GM06990 (cell line): ENCODE data around the gene RPTOR.

Experiments used
- DNase-seq: peaks from one replicate; pipeline ENCODE4 v3.0.0-alpha.2; 2011; ENCODE audit not compliant: insufficient read length; ENCODE audit errors: extremely low read depth
- H3K27me3 ChIP-seq: replicated peaks from 2 replicates; pipeline ENCODE4 v1.6.0; 2011; ENCODE audit warnings: low read length; ENCODE audit not compliant: control insufficient read depth, insufficient read depth
- H3K36me3 ChIP-seq: 2 replicates; pipeline ENCODE4 v1.5.1; 2011; ENCODE audit warnings: low read length; ENCODE audit not compliant: control insufficient read depth, insufficient read depth
- H3K4me3 ChIP-seq: replicated peaks from 2 replicates; pipeline ENCODE4 v1.5.1; 2011; ENCODE audit warnings: low read depth, mild to moderate bottlenecking, control low read depth, low read length
- TF ChIP-seq, protein P1 (sequence below): IDR thresholded peaks from 2 replicates; pipeline ENCODE4 v1.5.1; 2011; ENCODE audit warnings: low read length, control low read depth, mild to moderate bottlenecking, inconsistent platforms; ENCODE audit not compliant: insufficient read depth, poor library complexity, severe bottlenecking

The RPTOR gene

GRCh38 chr17:80679816-80680215 is 135.2 kb downstream of the RPTOR start:
- no peak for DNase-seq

GRCh38 chr17:80681215-80681614 is 136.6 kb downstream of the RPTOR start:
- TF ChIP-seq, protein P1, sequence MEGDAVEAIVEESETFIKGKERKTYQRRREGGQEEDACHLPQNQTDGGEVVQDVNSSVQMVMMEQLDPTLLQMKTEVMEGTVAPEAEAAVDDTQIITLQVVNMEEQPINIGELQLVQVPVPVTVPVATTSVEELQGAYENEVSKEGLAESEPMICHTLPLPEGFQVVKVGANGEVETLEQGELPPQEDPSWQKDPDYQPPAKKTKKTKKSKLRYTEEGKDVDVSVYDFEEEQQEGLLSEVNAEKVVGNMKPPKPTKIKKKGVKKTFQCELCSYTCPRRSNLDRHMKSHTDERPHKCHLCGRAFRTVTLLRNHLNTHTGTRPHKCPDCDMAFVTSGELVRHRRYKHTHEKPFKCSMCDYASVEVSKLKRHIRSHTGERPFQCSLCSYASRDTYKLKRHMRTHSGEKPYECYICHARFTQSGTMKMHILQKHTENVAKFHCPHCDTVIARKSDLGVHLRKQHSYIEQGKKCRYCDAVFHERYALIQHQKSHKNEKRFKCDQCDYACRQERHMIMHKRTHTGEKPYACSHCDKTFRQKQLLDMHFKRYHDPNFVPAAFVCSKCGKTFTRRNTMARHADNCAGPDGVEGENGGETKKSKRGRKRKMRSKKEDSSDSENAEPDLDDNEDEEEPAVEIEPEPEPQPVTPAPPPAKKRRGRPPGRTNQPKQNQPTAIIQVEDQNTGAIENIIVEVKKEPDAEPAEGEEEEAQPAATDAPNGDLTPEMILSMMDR, result no peak
- DNase-seq, result no peak
- Histone ChIP-seq H3K27me3 (no peaks in the 10 kb centered on the region), H3K36me3 (no peaks in the 10 kb centered on the region; the same call in 1 of the 2 replicates), H3K4me3 (no peak overlapping the region)

More at GRCh38 chr17:80679816-80680215, 135.2 kb downstream of the RPTOR start:
- TF ChIP-seq, protein P1, result no peak
- H3K27me3 ChIP-seq, result no peaks in the 10 kb centered on the region
- H3K36me3 ChIP-seq, result no peaks in the 10 kb centered on the region
- H3K4me3 ChIP-seq, result no peak overlapping the region

- Histone ChIP-seq H3K27me3 (no peaks in the 10 kb centered on the region), H3K36me3 (no peaks in the 10 kb centered on the region; the same call in 1 of the 2 replicates), H3K4me3 (no peak overlapping the region)
- TF ChIP-seq, protein P1, result no peak
- no peak for DNase-seq
These were observed 137.7 kb downstream of the RPTOR start for GRCh38 chr17:80682372-80682771.

DNA sequence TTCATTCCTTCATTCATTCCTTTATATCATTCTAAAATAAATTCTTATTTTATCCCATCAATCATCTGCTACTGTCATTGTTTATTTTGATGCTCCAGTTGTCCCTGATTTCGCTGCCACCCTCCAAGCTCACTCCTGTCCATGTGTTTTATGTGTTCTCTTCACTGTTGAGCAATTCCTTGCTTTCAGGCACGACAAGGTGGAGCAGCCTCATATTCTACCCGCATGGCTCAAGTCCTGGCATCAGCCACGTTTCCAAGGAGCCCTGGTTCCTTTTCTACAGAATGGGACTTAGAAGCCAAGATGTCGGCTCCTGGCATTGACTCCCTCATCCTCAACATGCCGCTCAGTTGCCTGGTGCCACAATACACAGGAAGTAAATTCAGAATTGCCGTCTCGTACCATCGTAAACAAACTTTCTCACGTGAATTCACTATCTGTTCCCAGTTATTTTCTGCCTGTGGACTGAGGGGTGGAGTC is 139.0 kb downstream of the RPTOR start:
- DNase-seq, result no peak
- H3K27me3 ChIP-seq, result no peaks in the 10 kb centered on the region
- H3K4me3 ChIP-seq, result no peak overlapping the region
- TF ChIP-seq, protein P1, result no peak
- no peaks in the 10 kb centered on the region; the same call in 1 of the 2 replicates for H3K36me3 ChIP-seq

GRCh38 chr17:80687839-80688238 is 143.2 kb downstream of the RPTOR start:
- no peaks in the 10 kb centered on the region for H3K27me3 ChIP-seq
- no peak for DNase-seq
- no peaks in the 10 kb centered on the region; the same call in 1 of the 2 replicates for H3K36me3 ChIP-seq
- no peak overlapping the region for H3K4me3 ChIP-seq
- TF ChIP-seq, protein P1, result no peak

GRCh38 chr17:80689129-80689619 is 144.5 kb downstream of the RPTOR start:
- H3K4me3 ChIP-seq, result no peak overlapping the region
- DNase-seq, result no peak
- TF ChIP-seq, protein P1, result no peak
- H3K36me3 ChIP-seq, result no peaks in the 10 kb centered on the region; the same call in 1 of the 2 replicates
- H3K27me3 ChIP-seq, result no peaks in the 10 kb centered on the region
